AG04449 (cell line): ENCODE data around the gene ATOSB.
"Not testable (repeated sequence)": the region's sequence is repeated elsewhere in the genome, so short reads cannot be mapped to it uniquely, and the experiment has no call there.

ENCODE experiments used
- CTCF ChIA-PET: fragments of 350-600 bp; formaldehyde crosslinking; extraction: SDS; loops from one replicate; lab custom pipeline; 2021; ENCODE audit warnings: antibody characterized with exemption; lab: Yijun Ruan, JAX
- POLR2A ChIA-PET: fragments of 400-600, 350-600 bp; formaldehyde crosslinking; extraction: SDS; loops from one replicate; lab custom pipeline; 2020; ENCODE audit warnings: antibody characterized with exemption, inconsistent platforms; lab: Yijun Ruan, JAX
- DNase-seq: peaks from one replicate; pipeline ENCODE4 v3.0.0-alpha.2; 2010; ENCODE audit warnings: low read depth, low spot score
- H3K4me3 ChIP-seq: 2 replicates; pipeline ENCODE4 v1.5.1; 2011; ENCODE audit warnings: low read depth, mild to moderate bottlenecking, control low read depth, low read length
- TF ChIP-seq, protein P1 (sequence below): IDR thresholded peaks from one replicate; pipeline ENCODE4 v1.5.1; 2011; ENCODE audit warnings: mild to moderate bottlenecking, moderate library complexity, low read length, control low read depth, inconsistent platforms; ENCODE audit not compliant: insufficient read depth; ENCODE audit errors: missing control alignments

Gene ATOSB

DNA sequence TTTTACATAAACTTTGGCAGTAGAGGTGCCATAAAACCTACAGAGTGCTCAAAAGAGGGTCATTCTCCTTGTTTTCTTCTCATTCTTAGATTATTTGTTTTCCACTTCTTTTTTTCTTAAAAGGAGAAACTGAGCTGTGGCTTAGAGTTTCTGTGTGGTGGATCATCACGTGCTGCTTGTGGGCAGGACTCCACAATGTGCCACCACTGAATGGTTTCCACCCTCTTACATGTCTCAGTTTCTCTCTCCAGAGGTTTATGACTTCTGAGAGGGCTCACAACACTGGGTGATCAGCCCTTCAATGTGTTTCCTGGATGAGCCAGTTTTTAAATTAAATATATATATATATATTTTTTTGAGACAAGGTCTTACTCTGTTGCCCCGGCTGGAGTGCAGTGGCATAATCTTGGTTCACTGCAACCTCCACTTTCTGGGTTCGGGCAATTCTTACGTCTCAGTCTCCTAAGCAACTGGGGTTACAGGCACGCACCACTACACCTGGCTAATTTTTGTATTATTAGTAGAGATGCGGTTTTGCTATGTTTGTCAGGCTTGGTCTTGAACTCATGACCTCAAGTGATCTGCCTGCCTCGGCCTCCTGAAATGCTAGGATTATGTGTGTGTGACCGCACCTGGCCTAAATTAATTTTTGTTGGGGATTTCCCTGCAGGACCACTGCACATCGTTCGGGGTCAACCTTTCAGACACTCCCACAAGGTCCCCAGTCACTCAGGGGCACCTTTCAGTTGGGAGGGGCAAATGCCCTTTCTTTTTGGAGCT lies 43.0 kb upstream of the ATOSB start:
- ChIA-PET POLR2A (no interaction called here), CTCF (no interaction called here)
- H3K4me3 ChIP-seq = no peak overlapping the region
- DNase-seq = no peak
- TF ChIP-seq, protein P1, sequence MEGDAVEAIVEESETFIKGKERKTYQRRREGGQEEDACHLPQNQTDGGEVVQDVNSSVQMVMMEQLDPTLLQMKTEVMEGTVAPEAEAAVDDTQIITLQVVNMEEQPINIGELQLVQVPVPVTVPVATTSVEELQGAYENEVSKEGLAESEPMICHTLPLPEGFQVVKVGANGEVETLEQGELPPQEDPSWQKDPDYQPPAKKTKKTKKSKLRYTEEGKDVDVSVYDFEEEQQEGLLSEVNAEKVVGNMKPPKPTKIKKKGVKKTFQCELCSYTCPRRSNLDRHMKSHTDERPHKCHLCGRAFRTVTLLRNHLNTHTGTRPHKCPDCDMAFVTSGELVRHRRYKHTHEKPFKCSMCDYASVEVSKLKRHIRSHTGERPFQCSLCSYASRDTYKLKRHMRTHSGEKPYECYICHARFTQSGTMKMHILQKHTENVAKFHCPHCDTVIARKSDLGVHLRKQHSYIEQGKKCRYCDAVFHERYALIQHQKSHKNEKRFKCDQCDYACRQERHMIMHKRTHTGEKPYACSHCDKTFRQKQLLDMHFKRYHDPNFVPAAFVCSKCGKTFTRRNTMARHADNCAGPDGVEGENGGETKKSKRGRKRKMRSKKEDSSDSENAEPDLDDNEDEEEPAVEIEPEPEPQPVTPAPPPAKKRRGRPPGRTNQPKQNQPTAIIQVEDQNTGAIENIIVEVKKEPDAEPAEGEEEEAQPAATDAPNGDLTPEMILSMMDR = no peak

DNA sequence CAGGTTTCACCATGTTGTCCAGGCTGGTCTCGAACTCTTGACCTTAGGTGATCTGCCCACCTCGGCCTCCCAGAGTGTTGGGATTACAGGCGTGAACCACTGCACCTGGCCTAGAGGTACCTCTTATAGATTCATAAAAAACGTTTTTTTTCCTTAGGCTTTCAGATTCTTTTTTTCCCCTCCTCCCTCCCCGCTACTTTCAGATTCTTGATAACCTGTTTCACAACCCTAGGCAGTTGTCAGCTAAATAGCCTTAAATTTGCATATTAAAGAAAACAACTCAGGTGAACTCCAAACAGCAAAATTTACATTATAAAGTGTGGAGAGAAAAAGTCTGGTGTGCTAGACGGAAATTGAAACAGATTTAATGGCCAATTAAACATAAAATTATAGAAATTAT lies 42.2 kb upstream of the ATOSB start:
- DNase-seq, POLR2A ChIA-PET, H3K4me3 ChIP-seq: not testable (repeated sequence)
- CTCF ChIA-PET = interaction anchor here (1.0 kb wide), 1 partner anchor 319 kb away, joined by 3 read pairs; no protein-coding TSS in a partner anchor

DNA sequence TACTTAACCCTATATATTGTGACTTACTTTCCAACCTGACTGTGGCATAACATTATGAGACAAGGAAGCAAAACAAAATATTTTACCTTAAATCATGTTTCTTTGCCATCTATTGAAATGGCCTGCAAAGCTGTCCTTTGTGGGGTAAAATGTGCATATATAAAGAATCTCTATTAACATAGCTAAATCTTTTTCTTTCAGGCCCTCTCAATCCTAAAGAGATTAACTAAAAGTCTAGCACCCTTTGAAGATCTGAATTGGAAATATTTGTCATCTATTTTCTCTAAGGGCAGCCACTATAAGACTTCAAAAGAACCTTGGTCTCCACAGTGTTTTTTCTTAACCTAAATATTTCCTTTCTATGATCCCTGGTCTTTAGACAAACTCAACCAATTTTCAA lies 41.1 kb upstream of the ATOSB start:
- DNase-seq = no peak
- TF ChIP-seq, protein P1 = no peak
- ChIA-PET POLR2A (no interaction called here), CTCF (interaction anchor here (1.0 kb wide), 1 partner anchor 320 kb away, joined by 3 read pairs; no protein-coding TSS in a partner anchor)
- H3K4me3 ChIP-seq = no peak overlapping the region

DNA sequence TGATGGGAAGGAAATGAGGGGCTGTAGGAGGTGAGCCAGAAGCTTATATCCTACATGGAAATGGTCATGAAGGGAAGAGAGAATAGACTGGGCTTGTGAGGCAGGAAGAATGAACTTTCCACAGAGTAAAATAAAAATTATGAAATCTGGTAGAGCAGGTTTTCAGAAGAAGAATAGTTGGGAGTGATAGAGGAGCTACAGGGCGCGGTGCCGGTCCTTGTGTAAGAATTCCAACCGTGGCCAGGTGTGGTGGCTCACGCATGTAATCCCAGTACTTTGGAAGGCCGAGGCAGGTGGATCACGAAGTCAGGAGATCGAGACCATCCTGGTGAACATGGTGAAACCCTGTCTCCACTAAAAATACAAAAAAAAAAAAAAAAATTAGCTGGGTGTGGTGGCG lies 37.3 kb upstream of the ATOSB start:
- no peak overlapping the region for H3K4me3 ChIP-seq
- CTCF ChIA-PET = no interaction called here
- POLR2A ChIA-PET = no interaction called here
- DNase-seq = no peak
- TF ChIP-seq, protein P1 = no peak

DNA sequence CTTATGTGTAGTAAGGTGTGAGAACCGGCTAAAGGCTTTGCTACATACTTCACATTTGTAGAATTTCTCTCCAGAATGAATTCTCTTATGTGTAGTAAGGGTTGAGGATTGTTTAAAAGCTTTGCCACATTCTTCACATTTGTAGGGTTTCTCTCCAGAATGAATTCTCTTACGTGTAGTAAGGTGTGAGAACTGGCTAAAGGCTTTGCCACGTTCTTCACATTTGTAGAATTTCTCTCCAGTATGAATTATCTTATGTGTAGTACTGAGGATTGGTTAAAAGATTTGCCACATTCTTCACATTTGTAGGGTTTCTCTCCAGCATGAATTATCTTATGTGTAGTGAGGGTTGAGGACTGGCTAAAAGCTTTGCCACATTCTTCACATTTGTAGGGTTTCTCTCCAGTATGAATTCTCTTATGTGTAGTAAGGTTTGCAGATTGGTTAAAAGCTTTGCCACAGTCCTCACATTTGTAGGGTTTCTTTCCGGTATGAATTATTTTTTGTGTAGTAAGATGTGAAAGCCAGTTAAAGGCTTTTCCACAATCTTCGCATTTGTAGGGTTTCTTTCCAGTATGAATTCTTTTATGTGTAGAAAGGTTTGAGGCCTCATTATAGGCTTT lies 32.4 kb upstream of the ATOSB start:
- H3K4me3 ChIP-seq, CTCF ChIA-PET, DNase-seq, POLR2A ChIA-PET: not testable (repeated sequence)

DNA sequence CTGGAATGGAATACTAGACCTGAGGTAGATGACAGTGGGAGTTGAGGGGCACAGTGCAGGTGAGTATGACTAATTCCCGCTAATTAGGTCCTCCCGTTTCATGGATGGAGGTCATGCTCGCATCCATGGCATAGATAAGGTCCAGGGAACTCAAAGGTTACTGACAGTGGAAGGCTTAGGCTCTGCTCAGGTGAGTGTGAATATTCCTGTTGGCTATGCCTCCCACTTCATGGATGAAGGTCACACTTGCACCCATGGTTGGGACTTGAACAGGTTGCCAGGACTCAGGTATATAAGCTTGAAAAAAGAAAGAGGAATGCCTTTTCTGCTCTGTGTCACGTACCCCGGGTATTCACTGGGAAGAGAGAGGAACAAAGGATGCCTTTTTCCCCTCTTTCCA lies 26.4 kb upstream of the ATOSB start:
- ChIA-PET POLR2A (no interaction called here), CTCF (no interaction called here)
- H3K4me3 ChIP-seq = no peak overlapping the region
- TF ChIP-seq, protein P1 = no peak
- no peak for DNase-seq

DNA sequence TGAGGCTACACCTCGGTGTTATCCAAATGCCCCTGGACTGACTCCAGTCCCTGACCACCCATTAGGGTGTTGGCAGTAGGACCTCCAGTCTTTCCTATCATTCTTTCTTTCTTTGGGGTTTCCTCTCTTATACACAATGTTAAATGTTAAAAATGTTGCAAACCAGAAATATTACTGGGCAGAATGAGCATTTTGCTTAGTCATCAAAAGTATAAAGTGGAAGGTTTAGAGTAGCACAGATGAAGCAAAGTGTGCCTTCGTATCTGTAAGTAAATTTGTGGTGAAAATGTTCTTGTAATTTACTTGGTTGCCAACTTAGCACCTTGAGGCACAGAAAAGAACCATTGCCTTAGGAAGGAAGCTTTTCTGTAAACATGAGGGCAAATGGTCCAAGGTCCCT lies 24.4 kb upstream of the ATOSB start:
- no peak for DNase-seq
- TF ChIP-seq, protein P1 = no peak
- POLR2A ChIA-PET = no interaction called here
- no peak overlapping the region for H3K4me3 ChIP-seq
- CTCF ChIA-PET = no interaction called here
